Cardiac fibroblast (primary cell): Measurements from ENCODE around the gene DUS1L.
"Not testable (repeated sequence)": the region's sequence is repeated elsewhere in the genome, so short reads cannot be mapped to it uniquely, and the experiment has no call there.

ENCODE experiments used
- DNase-seq, 2 donors: peaks; one replicate each; pipeline versions ENCODE4 v3.0.0 to v3.0.0-alpha.2; 2010; ENCODE audit warnings: low read depth in 2 of 2
- H3K4me3 ChIP-seq, 2 donors: replicated peaks in 1 of 2; 1 replicate in 1 of 2; 2 replicates in 1 of 2; pipeline ENCODE4 v1.5.1; 2011; ENCODE audit warnings: low read depth in 2 of 2, low read length in 2 of 2, mild to moderate bottlenecking in 2 of 2, moderate library complexity in 1 of 2
- CTCF ChIP-seq: IDR thresholded peaks from one replicate; pipeline ENCODE4 v1.5.1; 2011; ENCODE audit warnings: low read depth, mild to moderate bottlenecking, low read length, inconsistent platforms

Gene DUS1L

GRCh38 chr17:82047379-82047778 is 18.2 kb downstream of the DUS1L start:
- no peak overlapping the region for H3K4me3 ChIP-seq
- DNase-seq = no peak
- TF ChIP-seq CTCF = no peak

GRCh38 chr17:82046903-82047302 is 18.7 kb downstream of the DUS1L start:
- H3K4me3 ChIP-seq = no peak overlapping the region
- no peak for DNase-seq
- no peak for TF ChIP-seq CTCF

GRCh38 chr17:82045936-82046484 is 19.6 kb downstream of the DUS1L start:
- no peak for DNase-seq
- H3K4me3 ChIP-seq = no peak overlapping the region
- TF ChIP-seq CTCF = no peak

- no peak overlapping the region for H3K4me3 ChIP-seq
- TF ChIP-seq CTCF = no peak
- no peak for DNase-seq
Observed at GRCh38 chr17:82043507-82043906, 22.1 kb downstream of the DUS1L start.

- no peak overlapping the region for H3K4me3 ChIP-seq
- no peak for DNase-seq
- TF ChIP-seq CTCF = no peak
Observed at GRCh38 chr17:82042649-82043048, 23.0 kb downstream of the DUS1L start.

- peak in 1 of 2 donors; percentile 34 for DNase-seq
- no peak for TF ChIP-seq CTCF
- no peak overlapping the region for H3K4me3 ChIP-seq
Observed at GRCh38 chr17:82041144-82041814, 24.3 kb downstream of the DUS1L start.

- no peak overlapping the region for H3K4me3 ChIP-seq
- DNase-seq = no peak
- no peak for TF ChIP-seq CTCF
Observed at GRCh38 chr17:82039695-82040299, 25.8 kb downstream of the DUS1L start.

- not testable (repeated sequence) for H3K4me3 ChIP-seq, DNase-seq
Observed at GRCh38 chr17:82038796-82039409, 26.7 kb downstream of the DUS1L start.
